Measurements from ENCODE around the gene SH3D19. TPM values are rescaled to one million over a fixed set of nuclear protein-coding genes. Genes with fewer than 3 reads are reported as not detected.

The SH3D19 gene
- total and polyA plus RNA-seq, 2 experiments from 2014 or later = 16.2 to 18.3 TPM

- Histone ChIP-seq H3K36me3 (no peaks in the 10 kb centered on the region), H3K27me3 (no peaks in the 10 kb centered on the region), H3K4me3 (no peak overlapping the region), H3K9me3 (ENCODE audit: low read depth) (no peaks in the 10 kb centered on the region), H3K4me1 (ENCODE audit: low read depth) (no peaks in the 10 kb centered on the region), H3K27ac (no peak overlapping the region)
- DNase-seq (ENCODE audit: low read depth in 1 of 2, low spot score in 1 of 2) = no peak
- TF ChIP-seq CTCF (IDR thresholded peaks at IDR 0.05; ENCODE audit: low read depth, low read length) = no peak
Measured at GRCh38 chr4:151153585-151153984, 171.8 kb downstream of the SH3D19 start.

- H3K4me3 ChIP-seq = no peak overlapping the region
- no peak overlapping the region for H3K27ac ChIP-seq
Measured at GRCh38 chr4:151152028-151152427, 173.4 kb downstream of the SH3D19 start.

GRCh38 chr4:151150821-151151580 lies 174.4 kb downstream of the SH3D19 start:
- no peaks in the 10 kb centered on the region for H3K4me1 ChIP-seq (ENCODE audit: low read depth)
- H3K27ac ChIP-seq = no peak overlapping the region
- DNase-seq (ENCODE audit: low read depth in 1 of 2, low spot score in 1 of 2) = no peak
- no peaks in the 10 kb centered on the region for H3K27me3 ChIP-seq
- H3K4me3 ChIP-seq = no peak overlapping the region
- TF ChIP-seq CTCF (IDR thresholded peaks at IDR 0.05; ENCODE audit: low read depth, low read length) = no peak
- peaks cover 4% of the 10 kb centered on the region for H3K36me3 ChIP-seq
- H3K9me3 ChIP-seq (ENCODE audit: low read depth) = no peaks in the 10 kb centered on the region

More at GRCh38 chr4:151152028-151152427, 173.4 kb downstream of the SH3D19 start:
- no peak for TF ChIP-seq CTCF (IDR thresholded peaks at IDR 0.05; ENCODE audit: low read depth, low read length)
- Histone ChIP-seq H3K36me3 (peaks cover 4% of the 10 kb centered on the region), H3K9me3 (ENCODE audit: low read depth) (no peaks in the 10 kb centered on the region), H3K27me3 (no peaks in the 10 kb centered on the region), H3K4me1 (ENCODE audit: low read depth) (no peaks in the 10 kb centered on the region)
- DNase-seq (ENCODE audit: low read depth in 1 of 2, low spot score in 1 of 2) = peak in 1 of 2 donors; percentile 69

GRCh38 chr4:151148261-151148660 lies 177.1 kb downstream of the SH3D19 start:
- H3K36me3 ChIP-seq = peaks cover 4% of the 10 kb centered on the region
- no peak for TF ChIP-seq CTCF (IDR thresholded peaks at IDR 0.05; ENCODE audit: low read depth, low read length)
- DNase-seq (ENCODE audit: low read depth in 1 of 2, low spot score in 1 of 2) = no peak
- H3K27ac ChIP-seq = no peak overlapping the region
- H3K4me3 ChIP-seq = no peak overlapping the region
- H3K4me1 ChIP-seq (ENCODE audit: low read depth) = no peaks in the 10 kb centered on the region
- no peaks in the 10 kb centered on the region for H3K27me3 ChIP-seq
- H3K9me3 ChIP-seq (ENCODE audit: low read depth) = no peaks in the 10 kb centered on the region

GRCh38 chr4:151147000-151147399 lies 178.4 kb downstream of the SH3D19 start:
- H3K36me3 ChIP-seq = peaks cover 13% of the 10 kb centered on the region
- no peak overlapping the region for H3K4me3 ChIP-seq
- H3K27me3 ChIP-seq = no peaks in the 10 kb centered on the region
- no peak overlapping the region for H3K27ac ChIP-seq
- no peak for TF ChIP-seq CTCF (IDR thresholded peaks at IDR 0.05; ENCODE audit: low read depth, low read length)
- no peaks in the 10 kb centered on the region for H3K9me3 ChIP-seq (ENCODE audit: low read depth)
- DNase-seq (ENCODE audit: low read depth in 1 of 2, low spot score in 1 of 2) = peak in 1 of 2 donors; percentile 56
- H3K4me1 ChIP-seq (ENCODE audit: low read depth) = no peaks in the 10 kb centered on the region

Measured in cardiac muscle cell (in vitro differentiated cells and primary cell).